GM19324 (cell line): Measurements from ENCODE around the gene GGA2.
A peak's percentile ranks its signal among the peaks of the same experiment; 100 is the strongest.
"Not testable (repeated sequence)": the region's sequence is repeated elsewhere in the genome, so short reads cannot be mapped to it uniquely, and the experiment has no call there.

Experiments used
- ATAC-seq: cut with Tn5 transposase; IDR thresholded peaks from one replicate; pipeline ENCODE4 v1.9.1; 2021; ENCODE audit warnings: mild to moderate bottlenecking, moderate library complexity; ENCODE audit not compliant: unreplicated experiment, low FRiP score

The GGA2 gene

DNA sequence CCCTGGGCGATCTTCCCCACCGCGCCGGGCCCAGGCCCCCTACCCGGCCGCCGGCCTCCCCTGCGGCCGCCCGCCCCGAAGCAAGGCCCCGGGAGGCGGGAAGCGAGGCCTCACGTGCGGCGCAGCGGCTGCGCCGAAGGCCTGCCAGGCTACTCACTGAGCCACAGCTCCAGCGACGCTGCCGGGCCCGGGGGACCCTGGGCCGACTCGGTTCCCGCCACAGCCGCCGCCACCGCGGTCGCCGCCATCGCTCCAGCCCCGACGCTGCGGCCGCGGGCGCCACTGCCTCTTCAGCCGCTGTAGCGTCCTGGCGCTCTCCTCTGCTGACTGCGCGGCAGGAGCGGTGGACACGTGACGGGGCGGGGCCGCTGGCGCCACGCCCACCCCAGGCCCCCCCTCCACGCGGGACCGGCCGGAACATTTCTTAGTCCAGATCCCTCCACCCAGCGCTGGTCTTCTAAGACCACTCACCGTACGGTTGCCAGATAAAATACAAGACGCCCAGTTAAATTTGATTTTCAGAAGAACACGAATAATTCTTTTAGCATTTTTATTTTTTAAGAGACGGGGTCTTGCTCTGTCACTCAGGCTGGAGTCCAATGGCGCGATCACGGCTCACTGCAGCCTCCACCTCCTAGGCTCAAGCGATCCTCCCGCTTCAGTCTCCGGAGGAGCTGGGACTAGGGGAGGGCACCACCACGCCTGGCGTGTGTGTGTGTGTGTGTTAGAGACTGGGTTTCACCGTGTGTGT lies at the start of gene GGA2:
GGA2 (minus strand) TSS at position 331 of the 751 bp plus-strand sequence; CDS start at position 248, 83 bp downstream.
- ATAC-seq, result peak; percentile 86

GRCh38 chr16:23557779-23558702 lies 47.7 kb upstream of the GGA2 start:
- ATAC-seq, result peak; percentile 11

- peak; percentile 92 for ATAC-seq
Measured at GRCh38 chr16:23556881-23557778, 46.8 kb upstream of the GGA2 start, which contains the start of the genes EARS2 and UBFD1. Gene EARS2 (minus strand): TSS chr16:23557350. CDS start chr16:23557343, 7 bp downstream. Gene UBFD1 (plus strand): TSS chr16:23557727. CDS start chr16:23557743, 16 bp downstream.

- no peak for ATAC-seq
Measured at GRCh38 chr16:23554536-23554935, 44.2 kb upstream of the GGA2 start.

- ATAC-seq, result no peak
Measured at GRCh38 chr16:23552161-23552560, 41.9 kb upstream of the GGA2 start.

DNA sequence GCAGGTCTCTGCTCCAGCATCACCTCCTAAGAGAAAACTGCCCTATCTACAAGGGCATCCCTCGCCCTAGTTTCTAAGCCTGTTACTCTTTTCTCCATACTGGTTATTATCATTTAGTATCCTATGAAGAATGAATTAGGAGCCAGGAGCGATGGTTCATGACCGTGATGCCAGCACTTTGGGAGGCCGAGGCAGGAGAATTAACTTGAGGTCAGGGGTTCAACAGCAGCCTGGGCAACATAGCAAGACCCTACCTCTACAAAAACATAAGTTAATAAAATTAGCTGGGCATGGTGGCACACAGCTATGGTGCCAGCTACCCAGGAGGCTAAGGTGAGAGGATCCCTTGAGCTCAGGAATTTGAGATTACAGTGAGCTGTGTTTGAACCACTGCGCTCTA lies 39.6 kb upstream of the GGA2 start:
- ATAC-seq, result no peak

DNA sequence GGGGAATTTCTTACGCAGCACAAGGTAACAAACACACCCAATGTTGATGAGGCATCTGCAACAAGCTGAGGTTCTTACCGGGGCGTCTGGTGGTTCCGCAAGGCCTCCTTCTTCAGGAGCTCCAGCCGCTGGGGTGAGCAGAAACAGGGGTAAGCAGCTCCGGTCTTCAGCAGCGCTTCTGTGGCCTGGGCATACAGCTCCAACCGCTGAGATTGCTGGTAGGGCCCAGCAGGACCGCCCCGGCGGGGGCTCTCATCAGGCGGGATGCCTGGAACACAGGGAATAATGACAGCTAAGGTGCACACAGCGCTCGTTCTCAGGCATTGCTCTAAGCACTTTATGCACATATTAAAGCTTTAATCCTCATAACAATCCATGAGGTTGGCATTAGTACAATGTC lies 34.1 kb upstream of the GGA2 start:
- no peak for ATAC-seq

DNA sequence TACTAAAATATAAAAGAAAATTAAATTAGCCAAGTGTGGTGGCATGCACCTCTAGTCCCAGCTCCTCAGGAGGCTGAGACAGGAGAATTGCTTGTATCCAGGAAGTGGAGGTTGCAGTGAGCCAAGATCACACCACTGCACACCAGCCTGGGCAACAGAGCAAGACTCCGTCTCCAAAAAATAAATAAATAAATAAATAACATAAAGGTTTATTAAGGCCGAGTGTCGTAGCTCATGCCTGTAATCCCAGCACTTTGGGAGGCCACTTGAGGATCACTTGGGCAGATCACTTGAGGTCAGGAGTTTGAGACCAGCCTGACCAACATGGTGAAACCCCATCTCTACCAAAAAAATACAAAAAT lies 30.5 kb upstream of the GGA2 start:
- ATAC-seq, result not testable (repeated sequence)

DNA sequence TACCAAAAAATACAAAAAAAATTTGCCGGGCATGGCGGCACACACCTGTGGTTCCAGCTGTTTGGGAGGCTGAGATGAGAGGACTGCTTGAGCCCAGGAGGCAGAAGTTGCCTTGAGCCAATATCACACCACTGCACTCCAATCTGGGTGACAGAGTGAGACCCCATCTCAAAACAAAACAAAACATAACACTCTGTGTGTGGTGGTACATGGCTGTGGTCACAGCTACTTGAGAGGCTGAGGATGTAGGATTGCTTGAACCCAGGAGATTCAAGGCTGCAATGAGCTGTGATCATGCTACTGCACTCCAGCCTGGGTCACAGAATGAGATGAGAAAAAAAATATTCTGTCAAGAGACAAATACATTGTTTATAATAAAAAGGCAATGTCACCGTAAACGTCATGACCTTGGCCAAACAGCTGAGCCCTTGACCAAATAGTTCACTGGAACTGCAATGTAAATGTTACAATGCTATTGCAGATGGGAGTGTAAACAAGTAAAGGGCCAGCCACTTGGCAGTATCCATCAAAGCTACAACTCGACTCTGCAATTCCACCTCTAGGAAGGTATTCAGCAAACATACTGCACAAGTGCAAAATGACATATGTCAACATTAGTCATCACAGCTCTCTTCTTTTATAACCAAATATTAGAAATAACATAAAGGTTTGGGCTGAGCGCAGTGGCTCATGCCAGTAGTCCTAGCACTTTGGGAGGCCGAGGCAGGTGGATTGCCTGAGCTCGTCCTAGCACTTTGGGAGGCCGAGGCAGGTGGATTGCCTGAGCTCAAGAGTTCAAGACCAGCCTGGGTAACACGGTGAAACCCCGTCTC lies 29.9 kb upstream of the GGA2 start:
- no peak for ATAC-seq

- no peak for ATAC-seq
Measured at GRCh38 chr16:23538919-23539278, 28.6 kb upstream of the GGA2 start.

DNA sequence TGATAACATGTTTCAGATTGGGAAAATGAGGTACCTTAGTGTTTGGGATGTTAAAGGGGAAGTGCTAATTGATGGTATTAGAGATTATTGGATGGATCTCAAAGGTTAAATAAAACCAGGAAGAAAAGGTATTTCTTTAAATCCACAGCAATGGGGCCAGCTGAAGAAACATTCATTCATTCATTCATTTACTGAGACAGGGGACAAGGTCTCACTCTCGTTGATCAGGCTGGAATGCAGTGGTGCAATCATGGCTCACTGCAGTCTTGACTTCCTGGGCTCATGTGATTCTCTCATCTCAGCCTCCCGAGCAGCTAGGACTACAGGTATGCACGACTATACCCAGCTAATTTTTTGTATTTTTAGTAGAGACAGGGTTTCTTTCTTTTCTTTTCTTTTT lies 27.1 kb upstream of the GGA2 start:
- no peak for ATAC-seq

GRCh38 chr16:23535901-23536300 lies 25.6 kb upstream of the GGA2 start:
- ATAC-seq, result no peak

GRCh38 chr16:23534868-23535860 lies 24.9 kb upstream of the GGA2 start:
- no peak for ATAC-seq

DNA sequence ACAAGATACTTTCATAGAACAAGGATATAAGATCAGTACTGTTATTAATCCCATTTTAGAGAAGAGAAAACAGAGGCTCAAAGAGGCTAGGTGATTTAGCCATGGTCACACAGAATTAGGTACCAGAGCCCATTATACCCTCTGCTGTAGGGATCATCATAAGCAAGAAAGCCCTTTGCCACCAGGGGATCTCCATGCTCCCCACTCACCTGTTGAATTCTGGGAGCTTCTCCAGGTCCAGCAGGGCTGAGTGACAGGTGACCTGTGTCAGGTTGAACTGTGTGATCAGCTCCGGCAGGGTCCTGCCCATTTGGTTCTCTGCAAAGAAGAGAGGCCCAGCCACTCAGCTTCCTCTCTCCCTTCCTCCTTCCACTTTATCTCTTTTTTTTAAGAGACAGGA lies 22.2 kb upstream of the GGA2 start:
- no peak for ATAC-seq

DNA sequence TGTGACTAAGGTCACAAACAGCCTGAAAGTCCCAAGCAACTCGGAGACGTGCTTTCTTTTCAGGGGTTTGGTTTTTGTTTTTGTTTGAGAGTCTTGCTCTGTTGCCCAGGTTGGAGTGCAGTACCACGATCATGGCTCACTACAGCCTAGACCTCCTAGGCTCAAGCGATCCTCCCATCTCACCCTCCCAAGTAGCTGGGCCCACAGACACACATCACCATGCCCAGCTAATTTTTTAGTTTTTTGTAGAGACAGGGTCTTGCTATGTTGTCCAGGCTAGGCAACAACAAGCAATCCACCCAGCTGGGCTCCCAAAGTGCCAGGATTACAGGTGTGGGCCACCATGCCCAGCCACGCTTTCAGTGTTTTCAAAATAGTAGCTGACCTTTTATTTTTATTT lies 19.8 kb upstream of the GGA2 start:
- no peak for ATAC-seq

DNA sequence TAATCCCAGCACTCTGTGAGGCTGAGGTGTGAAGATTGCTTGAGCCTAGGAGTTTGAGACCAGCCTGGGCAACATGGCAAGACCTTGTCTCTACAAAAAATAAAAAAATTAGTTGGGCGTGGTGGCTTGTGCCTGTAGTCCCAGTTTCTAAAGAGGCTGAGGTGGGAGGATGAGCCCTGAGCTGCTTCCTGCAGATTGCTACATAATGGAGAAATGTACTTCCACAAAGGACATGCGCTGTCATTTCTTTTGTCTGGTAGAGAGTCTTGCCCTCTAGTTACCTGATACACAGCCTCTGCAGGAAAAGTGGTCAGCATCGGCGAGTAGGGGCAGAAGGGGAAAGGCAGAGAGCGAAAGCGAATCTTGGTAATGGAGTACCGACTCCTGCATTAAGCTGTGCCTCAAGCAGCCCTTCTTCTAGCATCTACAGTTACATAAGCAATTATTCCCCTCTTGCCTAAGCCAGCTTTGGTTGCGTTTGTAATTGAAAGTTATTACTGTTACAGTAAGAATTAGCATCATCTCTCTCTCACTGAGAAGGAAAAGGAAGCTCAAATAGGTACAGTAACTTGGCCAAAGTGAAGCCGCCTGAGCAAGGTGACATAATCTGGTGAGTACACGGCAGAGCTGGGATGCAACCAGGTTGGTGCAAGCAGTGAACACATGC lies 18.5 kb upstream of the GGA2 start:
- ATAC-seq, result no peak

GRCh38 chr16:23527961-23528643 lies 17.8 kb upstream of the GGA2 start:
- ATAC-seq, result no peak
